Left kidney (tissue), 2 donors: ENCODE measurements around the gene DLX4. TPM values are rescaled to one million over a fixed set of nuclear protein-coding genes. Genes with fewer than 3 reads are reported as not detected.

Source experiments
- DNase-seq: peaks from one replicate; pipeline ENCODE4 v3.0.0-alpha.2; 2013
- polyA plus RNA-seq: library from polyadenylated mRNA; unstranded; fragments of 120-200 nt; gene quantifications from one replicate; pipeline ENCODE4 v1.2.1, GENCODE V29; 2013; ENCODE audit not compliant: insufficient read length

DLX4 gene
- polyA plus RNA-seq, 1 donor, result 0.75 TPM

DNA sequence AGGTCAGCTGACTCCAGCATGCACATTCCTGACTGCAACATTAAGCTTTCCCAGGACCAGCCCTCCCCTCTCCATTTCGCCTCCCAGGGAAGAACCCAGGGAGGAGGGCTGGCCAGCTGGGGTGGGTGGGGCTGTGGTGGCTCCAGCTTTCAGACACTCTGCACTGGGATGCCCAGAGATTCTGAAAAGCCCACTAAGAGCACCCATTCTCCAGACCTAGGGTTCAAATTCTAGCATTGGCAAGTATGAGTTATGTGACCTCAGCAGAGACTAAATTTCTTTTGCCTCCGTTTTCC is 18.2 kb downstream of the DLX4 start:
- no peak for DNase-seq

DNA sequence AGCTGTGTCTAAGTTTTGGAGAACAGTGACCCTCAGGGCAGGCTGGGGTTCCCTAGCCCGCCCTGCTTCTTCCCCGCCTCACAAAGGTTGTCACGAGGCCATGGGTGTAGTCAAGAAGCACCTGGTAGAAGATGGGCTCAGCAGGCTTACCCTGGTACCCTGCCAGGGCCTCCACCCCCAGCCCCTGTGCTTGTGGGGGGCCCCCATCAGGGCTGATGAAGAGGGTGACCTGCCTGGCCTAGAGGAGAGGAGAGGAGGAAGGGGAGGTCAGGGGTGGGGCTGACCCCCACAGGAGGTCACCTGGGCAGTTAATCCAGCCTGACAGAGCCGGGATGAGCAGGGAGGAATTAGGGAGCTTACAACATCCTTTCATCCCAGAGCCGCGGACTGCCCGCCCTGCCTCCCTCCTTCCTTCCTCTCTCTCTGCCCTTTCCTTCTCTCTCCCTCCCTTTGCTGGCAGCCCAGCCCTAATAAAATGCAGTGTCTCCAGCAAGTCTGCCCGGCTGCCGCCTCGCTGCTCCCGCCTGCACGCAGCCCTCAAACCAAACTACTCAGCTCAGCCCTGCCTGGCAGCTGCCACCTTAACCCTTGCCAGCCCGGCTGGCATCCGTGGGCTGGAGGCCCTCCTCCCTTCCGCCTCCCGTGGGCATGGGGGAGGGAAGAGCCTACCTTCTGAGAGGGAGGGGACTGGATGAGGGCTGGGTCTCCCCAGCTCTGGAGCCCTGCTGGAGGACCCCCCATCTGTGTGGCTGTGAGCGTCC is 18.9 kb downstream of the DLX4 start:
- no peak for DNase-seq

DNA sequence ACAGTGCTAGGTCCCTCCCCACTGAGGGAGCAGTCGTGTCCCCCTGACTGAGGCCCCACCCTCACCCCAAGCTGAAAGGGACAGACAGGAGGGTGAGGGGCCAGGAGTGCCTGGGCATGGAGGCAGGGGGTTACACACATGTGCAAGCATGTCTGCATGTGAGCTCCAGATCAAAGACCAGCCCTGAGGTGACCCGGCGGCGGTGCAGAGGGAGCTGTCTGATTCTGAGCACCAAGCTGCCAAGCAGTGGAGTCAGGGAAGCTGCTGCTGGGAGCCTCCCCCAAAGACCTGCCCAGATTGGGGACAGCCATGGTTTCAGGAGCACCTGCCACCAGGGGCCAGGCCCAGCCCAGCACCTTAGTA is 20.5 kb downstream of the DLX4 start:
- DNase-seq, result no peak

DNA sequence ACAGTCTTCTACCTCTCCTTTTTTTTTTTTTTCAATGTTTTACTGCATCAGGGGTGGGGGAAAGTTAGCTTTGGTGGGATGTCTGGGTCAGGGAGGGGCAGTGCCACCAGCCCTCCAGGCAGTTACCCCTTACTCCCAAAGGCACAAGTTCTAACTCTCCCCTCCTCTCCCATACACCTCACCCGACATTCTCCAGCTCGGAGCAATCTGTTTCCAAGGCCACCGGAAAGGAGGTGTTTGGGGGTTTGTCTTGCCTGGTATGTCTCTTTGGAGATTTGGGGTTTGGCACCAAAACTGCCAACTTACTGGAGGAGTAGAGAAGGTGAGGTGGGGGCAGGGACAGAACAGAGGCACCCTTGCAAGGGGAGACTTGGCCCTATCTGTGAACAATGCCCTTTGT is 21.3 kb downstream of the DLX4 start:
- DNase-seq, result no peak

DNA sequence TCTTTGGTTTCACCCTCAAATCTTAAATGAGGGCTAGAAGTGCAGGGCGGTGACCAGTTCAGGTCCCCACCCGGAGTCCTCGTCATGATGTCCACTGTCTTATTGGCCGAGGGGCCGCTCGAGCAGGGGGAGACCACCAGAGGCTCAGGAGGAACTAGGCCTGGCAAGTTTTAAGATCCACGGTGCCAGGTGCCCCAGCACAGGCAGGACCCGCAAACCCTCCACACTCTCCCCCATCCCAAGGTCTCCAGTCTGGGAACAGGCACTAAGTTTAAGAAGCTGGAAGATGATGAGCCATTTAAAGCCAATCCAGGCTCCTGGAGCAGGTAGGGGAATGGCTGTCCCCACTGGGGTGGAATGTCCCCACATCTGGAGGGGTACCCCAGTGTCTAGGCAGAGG is 21.9 kb downstream of the DLX4 start:
- DNase-seq, result no peak

DNA sequence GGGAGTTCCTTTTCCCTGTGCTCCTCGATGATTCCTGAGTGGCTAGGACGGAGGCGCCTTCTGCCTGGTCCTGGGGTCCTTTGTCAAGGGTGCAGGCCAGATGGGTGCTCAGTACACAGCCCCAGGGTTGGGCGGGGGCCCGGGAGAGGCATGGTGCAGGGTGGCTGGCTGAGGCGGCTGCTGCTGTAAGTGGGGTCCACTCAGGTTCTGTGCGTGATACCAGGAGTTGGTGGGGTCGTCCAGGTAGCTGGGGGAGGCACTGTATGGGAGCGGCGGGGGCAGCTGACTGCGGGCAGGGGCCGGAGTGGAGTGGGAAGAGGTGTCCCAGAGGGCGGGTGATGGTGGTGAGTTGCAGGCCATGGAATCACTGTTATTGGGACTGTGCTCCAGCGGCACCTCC is 22.4 kb downstream of the DLX4 start:
- DNase-seq, result no peak

DNA sequence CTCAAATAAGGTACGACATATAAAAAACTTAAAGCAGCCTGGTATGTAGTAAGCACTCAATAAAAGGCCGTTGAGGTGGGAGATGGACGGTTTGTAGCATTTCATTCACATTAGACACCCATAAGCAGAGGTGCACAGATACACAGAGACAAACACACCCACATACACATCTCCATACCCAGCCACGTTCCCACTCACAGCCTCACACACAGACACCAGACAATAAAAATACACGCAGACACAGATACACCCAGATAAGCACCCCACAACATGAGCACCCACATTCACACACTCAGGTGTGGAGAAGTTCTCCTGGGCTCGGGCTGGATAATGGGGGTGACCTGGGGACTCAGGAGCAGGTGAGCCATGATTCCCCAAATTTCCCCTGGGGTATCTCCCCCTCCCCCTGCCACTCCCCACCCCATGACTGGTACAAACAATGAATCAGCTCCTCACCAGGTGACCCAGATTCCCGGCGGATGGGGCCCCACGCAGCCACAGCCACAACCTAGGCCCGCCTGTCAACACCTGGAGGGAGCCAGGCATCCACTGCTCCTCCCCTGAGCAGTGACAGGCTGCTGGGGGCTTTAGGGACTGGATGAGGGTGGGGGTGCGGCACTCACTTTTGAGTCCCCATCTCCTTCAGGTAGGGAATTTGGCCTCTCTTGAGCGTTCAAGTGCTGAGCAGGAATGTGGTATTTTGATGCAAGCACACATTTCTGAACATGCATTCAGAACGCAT is 23.4 kb downstream of the DLX4 start:
- no peak for DNase-seq

DNA sequence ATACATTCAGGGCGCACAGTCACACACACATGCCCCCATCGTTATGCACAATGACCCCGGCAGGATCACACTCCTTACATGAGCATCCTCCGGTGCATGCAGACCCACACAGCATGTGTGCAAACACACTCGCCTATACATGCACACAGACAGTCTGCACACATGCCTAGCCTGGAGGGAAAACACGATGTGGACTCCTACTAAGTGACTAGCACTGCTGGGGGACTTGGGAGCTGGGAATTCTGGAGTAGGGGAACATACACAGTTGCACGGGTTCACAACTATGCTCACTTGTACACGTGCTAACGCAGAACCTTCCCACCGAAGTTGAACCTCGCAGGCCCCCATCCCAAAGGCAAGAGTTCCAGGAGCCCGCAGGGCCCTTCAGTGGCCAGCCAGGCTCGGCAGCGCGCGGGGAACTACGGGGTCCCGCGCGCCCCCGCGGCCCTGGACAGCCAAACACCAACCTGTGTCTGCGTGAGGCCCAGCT is 24.0 kb downstream of the DLX4 start:
- no peak for DNase-seq

DNA sequence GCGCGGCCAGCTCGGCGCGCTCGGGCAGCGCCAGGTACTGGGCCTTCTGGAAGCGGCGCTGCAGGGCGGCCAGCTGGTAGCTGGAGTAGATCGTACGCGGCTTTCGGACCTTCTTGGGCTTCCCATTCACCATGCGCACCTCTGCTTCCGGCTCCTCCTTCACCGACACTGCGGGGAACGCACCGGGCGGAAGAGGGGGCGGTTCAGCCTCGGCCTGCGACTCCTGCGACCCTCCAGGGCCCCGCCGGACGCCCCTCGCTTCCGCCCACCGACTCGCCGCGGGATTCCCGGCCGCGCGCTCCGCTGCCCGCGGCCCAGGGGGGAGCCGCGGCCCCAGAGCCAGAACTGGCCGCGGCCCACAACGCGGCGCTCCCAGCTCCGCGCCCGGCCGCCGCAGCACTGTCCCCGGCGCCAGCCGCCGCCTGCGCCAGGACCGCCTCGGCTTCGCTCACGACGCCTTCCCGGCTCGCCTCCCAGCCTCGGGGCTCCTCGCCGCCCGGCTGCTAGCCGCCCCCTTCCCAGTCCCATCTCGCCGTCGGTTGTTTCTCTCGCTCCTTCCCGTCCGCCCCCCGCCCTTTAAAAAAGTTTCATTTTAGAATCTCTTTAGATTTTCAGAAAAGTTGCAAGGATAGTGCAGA is 24.6 kb downstream of the DLX4 start:
- no peak for DNase-seq

DNA sequence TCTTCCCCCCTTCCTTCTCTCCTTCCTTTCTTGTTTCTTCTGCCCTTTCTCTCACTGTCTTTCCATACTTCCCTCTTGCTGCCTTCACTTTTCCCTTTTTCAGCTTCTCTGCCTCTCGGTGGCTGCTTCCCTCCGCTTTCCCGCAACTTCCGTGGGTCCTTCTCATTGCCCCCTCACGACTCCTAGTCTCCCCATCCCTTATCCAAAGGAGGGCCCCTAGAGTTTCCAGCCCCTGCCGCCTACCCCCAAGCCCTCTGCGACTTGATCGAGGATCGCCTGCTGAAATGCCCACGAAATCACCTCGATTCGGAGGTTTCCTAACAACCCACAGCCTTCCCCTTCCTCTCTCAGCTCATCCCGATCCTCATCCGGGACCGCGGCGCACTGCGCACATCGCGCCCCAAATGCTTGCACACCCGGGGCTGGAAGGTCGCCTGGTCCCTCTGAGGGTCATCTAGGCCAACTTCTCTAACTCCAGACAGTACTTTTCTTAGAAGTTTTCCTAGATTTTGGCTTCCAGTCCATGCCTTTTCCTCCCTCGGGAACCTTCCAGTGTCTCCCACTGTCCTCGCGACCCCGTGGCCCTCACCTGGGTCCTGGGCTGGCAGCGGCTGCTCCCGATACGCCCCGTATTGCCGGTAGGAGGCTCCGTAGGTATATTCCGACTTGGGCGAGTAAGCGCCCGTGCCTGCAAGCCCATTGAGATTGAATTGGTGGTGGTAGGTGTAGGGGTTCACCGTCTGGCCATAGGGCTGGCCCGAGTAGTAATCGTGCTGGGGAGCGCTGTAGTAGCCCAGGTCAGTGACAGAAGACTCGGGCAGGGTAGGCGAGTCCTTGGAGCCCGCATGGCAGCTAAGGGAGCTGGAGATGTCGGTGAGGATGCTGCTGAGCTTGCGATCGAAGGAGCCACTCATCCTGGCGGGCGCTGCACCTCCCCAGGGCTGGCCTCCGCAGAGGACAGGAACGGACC is 25.4 kb downstream of the DLX4 start:
- DNase-seq, result no peak

DNA sequence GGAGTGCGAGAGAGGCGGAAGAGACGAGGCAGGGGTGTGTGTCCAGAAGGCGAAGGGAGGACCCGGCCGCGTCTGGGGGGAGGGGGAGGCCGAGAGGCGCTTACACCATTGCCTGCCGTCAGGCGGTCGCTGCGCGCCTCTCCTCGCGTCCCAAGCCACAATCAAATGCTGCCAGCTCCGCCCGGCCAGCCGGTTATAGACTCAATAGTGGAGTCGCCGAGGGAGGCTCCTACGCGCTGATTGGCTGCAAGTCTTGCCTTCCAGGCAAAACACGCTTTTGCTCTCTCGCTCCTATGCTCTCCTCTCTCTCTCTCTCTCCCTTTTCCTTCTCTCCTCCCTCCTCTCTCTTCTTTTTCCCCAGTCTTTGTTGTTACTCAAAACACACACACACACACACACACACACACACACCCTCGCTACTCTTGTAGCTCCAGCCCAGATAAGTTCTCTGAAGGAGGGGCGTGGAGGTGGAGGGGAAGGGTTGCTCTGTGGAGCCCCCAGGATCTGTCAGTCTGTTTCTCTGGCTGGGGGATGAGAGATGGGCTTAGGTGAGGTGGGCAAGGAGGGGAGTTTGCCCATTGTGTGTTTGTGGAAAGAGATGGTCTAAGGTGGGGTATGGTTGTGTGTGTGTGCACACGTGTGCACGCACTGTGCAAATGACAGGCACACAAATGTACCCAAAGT is 26.2 kb downstream of the DLX4 start, which contains the start of gene DLX3:
Gene DLX3, minus strand, starts transcription at position 170 of the 684 bp plus-strand sequence. CDS start 226 bp downstream, outside the sequence.
- peak; percentile 77 for DNase-seq

DNA sequence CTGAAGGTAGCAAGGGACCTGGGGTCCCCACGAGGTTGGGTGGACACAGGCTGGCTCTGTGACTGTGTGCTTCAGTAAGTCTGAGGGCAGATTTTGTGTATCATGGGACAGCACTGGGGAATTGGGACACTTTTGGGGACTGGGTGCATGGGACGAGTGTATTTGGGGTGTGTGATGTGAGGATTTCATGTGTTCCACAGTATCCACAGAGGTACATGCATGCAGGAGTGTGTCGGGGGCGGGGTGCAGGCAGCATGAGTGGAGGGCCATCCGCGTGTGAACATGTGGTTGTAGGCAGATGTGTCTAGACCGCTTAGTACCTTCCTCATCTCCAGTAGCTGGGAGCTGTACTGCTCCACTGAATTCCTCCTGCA is 27.1 kb downstream of the DLX4 start:
- DNase-seq, result no peak

DNA sequence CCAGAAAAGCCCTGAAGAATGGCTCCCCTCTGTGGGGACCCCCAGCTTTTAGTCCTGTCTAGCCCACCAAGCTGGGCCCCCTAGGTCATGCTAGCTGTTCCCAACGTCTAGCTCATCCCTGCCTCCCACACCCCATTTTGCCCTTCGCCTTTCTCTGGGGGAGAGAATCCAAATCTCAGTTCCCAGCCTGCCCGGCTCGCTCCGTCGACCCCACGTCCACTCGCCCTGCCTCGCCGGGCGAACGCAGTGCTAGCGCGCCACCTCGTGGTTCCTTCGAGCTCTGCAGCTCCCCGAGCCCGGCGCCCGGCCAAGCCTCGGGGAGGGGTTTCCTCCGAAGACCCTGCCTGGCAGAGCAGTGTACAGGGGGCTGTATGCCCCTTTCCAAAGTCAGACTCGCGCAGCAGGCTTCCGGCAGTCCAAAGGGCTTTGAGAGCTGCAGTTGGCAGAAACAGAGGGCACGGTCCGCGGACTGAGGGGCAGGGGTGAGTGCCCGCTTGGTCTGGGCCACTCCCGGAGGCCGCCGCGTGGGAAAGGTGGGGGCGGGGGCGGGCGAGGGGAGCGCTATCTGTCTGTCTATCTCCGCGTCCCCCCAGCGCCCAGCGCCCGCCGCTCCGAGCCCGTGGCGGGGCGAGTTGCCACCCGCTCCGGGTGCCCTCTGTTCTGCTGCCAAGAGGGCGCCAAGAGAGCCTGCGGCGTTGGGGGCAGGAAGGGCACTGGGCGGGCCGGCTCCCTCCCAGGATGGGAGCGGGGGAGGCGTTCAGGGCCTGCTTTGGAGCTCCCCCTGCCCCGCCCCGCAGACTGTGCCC is 27.7 kb downstream of the DLX4 start:
- no peak for DNase-seq

DNA sequence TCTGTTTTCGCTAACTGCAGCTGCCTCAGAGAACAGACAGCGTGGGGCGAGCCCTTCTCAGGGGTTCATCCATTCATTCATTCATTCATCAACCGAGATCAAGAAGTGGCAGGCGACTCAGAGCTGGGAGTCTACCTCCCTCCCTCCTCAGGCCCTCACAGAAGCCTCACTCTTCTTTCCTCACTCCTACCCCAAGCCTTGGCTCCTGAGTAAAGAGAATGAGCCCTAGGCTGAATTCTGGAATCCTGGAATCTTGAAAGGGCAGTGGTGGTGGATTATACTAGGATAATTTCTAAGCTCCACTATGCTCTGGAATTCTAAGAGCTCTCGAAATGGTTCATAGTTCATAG is 28.3 kb downstream of the DLX4 start:
- DNase-seq, result no peak

DNA sequence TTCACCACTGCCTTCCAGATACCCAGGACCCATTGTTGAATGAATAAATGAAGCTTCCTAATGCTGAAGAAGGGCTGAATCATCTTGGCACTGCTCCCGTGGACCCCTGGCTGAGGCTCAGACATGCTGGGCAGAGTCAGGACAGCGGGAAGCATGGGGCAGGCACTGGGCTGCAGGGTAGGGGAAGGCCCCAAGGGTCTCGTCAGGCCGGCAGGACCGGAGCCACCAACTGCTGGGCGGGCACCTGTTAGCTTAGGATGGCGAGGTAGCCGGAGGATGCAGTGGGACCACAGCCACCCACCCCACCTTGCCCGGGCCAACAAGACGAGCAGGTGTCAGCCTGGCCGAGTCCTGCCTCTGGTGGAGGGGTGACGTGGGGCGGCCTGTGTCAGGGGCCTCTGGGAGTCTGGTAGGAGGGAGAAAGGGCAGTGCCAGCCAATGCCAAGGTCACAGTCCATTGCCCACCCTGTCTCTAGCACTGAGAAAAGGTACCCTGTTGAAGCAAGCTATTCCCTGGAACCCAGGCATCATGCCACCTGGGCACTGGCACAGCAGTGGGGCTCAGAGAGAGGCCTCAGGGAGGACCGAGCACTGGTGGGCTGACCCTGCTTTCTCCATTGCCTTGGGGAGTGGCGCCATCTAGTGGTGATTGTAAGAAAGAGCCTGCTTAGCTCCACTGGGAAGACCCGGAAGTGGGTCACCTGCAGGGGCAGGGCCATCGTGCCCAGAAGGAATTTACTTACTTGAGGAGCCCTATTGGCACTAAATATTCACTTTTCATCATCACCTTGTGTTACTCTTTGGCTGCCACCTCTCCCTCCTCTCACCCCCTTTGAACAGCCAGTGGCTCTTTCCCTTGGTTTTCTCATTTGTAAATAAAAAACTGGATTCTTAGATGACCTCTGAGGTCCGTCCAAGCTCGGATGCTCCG is 29.0 kb downstream of the DLX4 start:
- DNase-seq, result peak; percentile 90

DNA sequence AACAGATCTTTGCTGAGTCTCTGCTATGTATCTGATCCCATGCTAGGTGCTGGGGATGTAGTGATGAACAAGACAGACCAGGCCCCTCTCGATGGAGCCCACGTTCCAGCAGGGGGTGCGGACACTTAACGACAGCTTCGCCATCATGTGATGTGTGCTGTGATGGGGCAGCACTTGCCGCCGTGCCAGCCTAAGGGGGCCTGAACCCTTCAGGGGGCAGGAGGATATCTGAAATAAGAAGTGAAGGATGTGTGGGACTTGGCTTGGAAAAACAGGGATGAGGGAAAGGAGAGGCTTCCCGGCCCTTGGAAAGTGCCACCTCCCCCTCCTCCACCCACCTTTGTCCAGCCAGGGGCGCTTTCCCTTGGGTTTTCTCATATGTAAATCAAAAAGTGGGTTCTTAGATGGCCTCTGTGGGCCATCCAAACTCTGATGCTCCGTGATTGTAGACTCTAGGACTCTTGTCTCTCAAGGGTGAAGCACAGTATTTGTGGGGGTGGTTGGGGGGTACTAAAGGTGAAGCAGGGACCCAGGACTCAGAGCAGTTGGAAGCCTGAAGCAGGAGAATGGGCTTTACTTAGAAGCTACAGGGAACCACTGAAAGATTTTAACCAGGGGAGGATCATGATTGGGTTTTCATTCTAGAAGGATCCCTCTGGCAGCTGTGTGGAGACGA is 30.0 kb downstream of the DLX4 start:
- DNase-seq, result no peak

DNA sequence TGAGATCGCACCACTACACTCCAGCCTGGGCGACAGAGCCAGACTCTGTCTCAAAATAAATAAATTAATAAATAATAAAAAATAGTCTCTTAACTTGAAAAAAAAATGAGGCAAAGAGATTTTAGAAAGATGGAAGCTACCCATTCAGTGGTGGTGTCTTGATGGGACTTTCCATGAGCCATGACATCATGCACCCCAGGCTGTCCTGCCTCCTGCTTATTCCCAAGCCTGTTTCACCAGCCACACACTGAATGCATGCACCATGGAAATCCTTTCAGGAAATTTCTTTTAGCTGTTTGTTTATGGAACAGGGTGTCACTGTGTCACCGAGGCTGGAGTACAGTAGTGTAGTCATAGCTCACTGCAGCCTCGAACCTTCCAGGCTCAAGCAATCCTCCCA is 34.9 kb downstream of the DLX4 start:
- DNase-seq, result no peak

DNA sequence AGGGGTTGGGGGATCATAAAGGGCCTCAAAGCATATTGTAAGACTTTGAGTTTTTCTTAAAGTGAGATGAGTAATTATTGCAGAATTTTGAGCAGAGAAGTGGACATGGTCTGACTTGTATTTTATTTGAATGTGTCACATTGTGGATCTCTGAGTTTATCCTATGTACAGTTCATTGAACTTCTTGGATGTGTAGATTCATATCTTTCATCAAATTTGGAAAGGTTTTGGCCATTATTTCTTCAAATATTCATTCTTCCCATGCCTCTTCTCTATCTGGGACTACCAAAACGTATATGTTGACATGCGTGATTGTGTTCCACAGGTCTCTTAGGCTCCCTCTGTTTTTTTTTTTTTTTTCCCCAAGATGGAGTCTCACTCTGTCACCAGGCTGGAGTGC is 40.3 kb downstream of the DLX4 start:
- DNase-seq, result no peak

DNA sequence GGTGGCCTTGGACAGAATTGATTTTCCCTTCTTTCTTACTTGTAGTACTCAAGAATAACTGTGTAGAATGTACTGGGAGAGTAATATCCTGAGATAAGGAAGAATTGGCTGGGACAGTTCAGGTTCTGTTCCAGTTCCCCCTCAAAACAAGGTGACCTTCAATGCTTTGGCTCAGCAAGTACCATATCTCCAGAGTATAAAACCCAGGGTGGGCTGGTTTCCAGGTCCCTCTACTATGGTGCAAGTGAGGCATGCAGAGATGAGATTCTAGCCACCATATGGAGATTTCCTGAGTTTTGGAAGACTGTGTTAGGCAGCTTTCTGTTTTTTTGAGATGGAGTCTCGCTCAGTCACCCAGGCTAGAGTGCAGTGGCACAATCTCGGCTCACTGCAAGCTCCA is 44.1 kb downstream of the DLX4 start:
- no peak for DNase-seq
